HG03432 (cell line): Measurements from ENCODE around the gene FCAR.
"Not testable (repeated sequence)": the region's sequence is repeated elsewhere in the genome, so short reads cannot be mapped to it uniquely, and the experiment has no call there.

Experiments used
- ATAC-seq: cut with Tn5 transposase; IDR thresholded peaks from one replicate; pipeline ENCODE4 v1.9.1; 2021; ENCODE audit warnings: mild to moderate bottlenecking, moderate library complexity; ENCODE audit not compliant: unreplicated experiment

The FCAR gene

GRCh38 chr19:54893406-54893805 lies 19.4 kb downstream of the FCAR start:
- no peak for ATAC-seq

GRCh38 chr19:54894106-54894505 lies 20.1 kb downstream of the FCAR start:
- ATAC-seq = not testable (repeated sequence)

DNA sequence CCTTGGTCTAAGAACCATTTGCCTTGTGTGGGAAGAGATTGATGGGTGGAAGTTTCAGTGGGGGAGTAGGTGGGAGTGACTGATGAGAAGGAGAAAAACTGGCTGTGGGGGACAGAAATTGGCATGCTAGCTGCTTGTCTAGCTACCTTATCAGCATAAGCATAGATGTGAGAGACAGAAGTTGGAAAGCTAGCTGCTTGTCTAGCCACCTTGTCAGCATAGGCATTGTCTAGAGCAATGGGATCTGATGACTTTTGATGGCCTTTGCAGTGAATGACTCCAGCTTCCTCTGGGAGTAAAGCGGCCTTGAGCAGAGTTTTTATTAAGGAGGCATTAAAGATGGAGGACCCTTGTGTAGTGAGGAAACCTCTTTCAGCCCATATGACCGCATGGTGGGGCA lies 22.0 kb downstream of the FCAR start:
- ATAC-seq = no peak

DNA sequence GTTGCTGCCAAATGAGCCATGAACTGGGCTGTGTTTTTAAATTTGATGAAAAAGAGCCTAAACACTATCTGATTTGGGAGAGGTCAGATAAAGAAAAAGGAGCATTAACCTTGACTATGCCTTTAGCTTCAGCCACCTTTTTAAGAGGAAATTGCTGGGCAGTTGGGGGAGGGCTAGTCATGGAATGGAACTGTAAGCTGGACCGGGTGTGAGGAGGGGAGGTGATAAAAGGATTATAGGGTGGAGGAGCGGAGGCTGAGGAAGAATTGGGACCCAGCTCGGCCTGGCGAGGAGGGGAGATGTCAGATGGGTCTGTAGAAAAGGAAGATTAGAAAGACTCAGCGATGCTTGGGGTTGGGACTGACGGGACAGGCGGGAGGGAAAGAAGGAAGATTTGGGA lies 24.6 kb downstream of the FCAR start:
- not testable (repeated sequence) for ATAC-seq

GRCh38 chr19:54899646-54900045 lies 25.6 kb downstream of the FCAR start:
- not testable (repeated sequence) for ATAC-seq

- ATAC-seq = not testable (repeated sequence)
Measured at GRCh38 chr19:54901153-54901552, 27.1 kb downstream of the FCAR start.

- ATAC-seq = no peak
Measured at GRCh38 chr19:54902061-54902460, 28.0 kb downstream of the FCAR start.

DNA sequence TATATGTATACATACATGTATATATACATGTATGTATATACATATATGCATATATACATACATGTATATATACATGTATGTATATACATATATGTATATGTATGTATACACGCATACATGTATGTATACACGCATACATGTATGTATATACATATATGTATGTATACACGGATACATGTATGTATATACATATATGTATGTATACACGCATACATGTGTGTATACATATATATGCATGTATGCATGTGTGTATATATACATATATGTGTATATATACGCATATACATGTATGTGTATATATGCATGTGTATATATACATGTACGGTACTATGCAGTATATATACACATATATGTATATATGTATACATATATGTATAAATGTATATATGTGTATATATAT lies 29.3 kb downstream of the FCAR start:
- ATAC-seq = no peak

DNA sequence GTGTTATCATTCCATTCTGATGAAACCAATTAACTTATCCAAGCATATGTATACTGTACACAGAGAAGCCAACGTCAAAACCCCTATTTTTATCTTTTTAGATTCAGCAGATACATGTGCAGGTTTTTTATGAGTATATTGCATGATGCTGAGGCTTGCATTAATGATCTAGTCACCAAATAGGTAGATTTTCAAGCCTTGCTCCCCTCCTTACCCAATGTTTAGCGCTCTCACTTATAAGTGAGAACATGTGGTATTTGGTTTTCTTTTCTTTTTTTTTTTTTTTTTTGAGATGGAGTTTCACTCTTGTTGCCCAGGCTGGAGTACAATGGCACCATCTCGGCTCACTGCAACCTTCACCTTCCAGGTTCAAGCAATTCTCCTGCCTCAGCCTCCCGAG lies 30.2 kb downstream of the FCAR start:
- not testable (repeated sequence) for ATAC-seq

DNA sequence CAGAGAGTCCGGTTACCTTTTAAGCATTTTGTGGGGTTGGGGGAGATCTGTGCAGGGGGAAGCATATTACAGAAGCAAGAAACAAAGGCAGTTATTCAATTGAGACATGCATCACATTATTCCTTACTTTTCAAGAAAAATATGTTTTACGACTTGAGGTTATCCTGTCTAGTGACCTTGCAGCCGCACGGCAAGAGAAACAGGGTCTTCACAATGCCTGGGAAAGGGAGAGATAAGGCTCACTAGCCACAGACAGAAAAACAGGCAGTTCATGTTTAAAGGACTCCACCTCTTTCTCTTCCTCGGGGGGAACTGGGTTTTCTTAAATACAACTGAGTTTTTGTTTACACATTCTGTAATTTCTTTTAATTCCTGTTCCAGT lies 31.4 kb downstream of the FCAR start:
- ATAC-seq = no peak

DNA sequence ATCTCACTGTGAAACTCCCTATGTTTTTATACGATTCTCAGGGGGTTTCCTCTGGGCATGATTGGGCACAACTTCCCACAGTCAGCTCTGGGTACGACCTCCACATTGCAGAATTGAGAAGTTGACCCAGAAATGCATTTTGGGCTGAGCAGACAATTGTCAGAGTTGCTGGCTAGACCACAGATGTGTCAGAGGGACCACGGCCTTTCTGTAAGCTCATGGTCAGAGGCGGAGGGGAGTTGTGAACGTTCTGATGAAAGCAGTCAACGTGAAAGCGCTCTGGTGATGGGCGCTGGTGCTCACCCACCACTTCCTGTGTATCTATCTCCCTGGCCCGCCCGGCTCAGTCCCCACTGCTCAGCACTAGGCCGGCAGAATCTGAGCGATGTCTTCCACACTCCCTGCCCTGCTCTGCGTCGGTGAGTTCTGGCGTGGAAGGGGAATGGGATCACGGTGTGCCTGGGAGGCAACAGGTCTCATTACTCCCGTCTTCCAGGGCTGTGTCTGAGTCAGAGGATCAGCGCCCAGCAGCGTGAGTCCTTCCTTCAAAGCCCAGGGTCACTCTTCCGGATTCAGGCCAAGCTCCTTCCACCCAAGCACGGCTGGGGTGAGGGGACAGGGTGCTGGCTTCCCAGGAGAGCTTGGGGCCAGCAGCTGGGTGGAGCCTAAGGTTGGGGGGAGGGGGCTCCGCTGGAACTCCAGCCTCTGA lies 31.9 kb downstream of the FCAR start, which contains the start of gene NCR1:
NCR1 (plus strand) TSS at position 346 of the 709 bp plus-strand sequence; CDS start at position 386, 40 bp downstream.
- no peak for ATAC-seq

DNA sequence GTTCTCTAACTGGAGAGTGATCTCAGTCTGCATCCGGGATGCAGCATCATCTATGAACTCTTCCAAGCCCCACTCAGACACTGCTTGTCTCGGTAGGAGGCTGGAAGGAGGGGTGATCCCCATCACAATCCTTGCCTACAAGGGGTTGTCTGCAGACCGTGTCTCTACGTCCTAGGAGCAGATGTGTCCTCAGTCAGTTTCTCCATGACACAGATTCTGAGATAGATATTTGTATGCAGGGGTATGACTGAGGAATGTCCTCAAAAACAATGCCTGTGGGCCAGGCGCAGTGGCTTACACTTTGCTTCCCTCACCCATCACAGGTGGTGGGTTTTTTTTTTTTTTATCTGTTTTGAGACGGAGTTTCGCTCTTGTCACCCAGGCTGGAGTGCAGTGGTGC lies 32.8 kb downstream of the FCAR start:
- no peak for ATAC-seq

DNA sequence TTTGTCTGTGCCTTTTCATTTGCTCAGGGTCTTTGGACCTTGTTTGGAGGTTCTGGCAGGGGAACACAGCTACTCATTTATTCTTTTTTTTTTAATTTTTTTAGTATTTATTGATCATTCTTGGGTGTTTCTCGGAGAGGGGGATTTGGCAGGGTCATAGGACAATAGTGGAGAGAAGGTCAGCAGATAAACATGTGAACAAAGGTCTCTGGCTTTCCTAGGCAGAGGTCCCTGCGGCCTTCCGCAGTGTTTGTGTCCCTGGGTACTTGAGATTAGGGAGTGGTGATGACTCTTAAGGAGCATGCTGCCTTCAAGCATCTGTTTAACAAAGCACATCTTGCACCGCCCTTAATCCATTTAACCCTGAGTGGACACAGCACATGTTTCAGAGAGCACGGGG lies 33.9 kb downstream of the FCAR start:
- not testable (repeated sequence) for ATAC-seq

DNA sequence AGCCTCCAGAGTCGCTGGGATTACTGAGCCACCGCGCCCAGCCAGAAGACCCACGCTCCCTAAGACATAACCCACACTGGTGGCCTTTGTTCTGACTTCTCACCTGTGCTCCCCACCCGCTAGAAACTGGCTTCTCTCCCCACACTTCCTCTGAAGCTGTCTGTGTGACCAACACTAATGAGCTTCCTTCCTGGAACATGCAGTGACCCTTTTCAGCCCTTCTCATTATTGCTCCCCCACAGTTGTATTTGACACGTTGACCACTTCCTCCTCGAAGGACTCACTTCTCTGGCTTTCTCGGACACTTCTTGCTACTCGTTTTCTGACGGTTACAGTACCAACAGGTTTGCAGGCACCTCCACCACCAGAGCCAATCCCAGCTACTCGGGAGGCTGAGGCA lies 42.8 kb downstream of the FCAR start:
- ATAC-seq = no peak

- no peak for ATAC-seq
Measured at GRCh38 chr19:54918499-54918898, 44.5 kb downstream of the FCAR start.

DNA sequence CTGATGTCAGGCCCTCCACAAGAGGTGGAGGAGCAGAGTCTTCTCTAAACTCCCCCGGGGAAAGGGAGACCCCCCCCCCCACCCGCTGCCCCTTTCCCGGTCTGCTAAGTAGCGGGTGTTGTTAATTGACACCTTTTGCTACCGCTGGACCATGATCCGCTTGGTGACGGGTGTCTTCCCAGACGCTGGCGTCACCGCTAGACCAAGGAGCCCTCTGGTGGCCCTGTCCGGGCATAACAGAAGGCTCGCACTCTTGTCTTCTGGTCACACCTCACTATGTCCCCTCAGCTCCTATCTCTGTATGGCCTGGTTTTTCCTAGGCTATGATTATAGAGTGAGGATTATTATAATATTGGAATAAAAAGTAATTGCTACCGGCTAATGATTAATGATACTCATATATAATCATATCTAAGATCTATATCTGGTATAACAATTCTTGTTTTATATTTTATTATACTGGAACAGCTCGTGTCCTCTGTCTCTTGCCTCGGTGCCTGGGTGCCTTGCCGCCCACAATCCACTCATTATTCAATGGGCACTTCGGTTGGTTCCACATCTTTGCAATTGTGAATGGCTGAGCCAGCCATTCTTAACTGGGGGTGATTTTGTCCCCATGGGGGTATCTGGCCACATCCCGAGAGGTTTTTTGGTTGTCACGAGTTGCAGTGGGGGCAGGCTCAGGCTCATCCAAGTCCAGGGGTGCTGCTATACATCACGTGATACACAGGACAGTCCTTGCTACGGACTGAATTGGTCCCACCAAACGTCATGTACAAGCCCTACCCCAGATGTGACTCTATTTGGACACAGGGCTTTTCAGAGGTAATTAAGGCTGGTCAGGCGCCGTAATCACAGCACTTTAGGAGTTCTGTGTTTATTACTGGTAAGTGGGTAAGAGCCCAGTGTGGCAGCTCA lies 45.9 kb downstream of the FCAR start:
- ATAC-seq = not testable (repeated sequence)

DNA sequence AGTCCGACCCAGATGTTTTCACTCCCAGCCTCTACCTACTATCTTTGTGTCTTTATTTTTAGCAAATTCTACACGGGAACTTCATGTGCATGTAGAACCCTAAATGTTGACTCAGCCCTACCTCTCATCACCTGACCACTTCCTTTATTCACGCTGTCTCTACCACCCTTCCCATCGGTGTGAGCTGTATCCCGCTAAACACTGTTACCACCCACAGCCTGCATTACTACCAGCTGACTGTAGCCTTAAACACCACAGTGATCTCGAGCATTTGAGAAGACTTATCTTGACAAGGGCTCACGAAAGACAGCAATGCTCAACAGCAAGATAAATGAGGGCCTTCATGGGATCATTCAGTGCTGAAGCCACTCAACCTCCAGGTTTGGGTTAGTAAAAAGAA lies 47.0 kb downstream of the FCAR start:
- no peak for ATAC-seq

DNA sequence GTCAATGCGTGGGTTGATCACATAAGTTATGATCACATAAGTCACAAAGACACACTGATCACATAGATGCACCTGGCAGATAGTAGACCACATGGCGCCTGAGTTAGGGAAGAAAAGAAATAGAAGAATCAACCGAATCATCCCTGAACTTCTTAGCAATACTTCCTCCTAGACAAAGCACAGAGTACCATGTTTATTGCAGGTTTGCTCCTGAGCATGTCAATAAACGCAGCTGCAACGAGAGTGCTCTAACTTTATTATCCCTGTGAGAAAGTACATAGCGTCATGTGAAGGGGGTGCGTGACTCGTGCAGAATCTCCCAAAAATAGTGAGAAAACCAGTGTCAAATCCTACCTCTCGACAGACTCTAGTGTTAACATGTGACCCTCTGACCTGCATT lies 49.2 kb downstream of the FCAR start:
- no peak for ATAC-seq

DNA sequence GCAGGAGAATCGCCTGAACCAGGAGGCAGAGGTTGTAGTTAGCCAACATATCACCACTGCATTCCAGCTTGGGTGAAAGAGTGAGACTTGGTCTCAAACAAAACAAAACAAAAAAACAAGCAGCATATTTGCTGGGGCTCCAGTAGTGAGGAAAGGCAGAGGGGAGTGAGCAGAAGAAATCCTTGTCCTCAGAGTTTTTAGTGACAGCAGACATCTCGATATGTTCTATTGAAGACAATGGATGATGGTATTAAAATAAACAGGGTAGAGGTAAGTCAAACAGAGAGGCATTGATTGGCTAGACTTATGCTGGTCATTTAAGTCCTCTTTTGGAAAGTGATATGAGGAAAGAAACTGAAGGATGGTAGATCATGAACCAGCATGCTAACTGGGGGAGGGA lies 54.3 kb downstream of the FCAR start:
- no peak for ATAC-seq

GRCh38 chr19:54937926-54938325 lies 63.9 kb downstream of the FCAR start:
- ATAC-seq = no peak

DNA sequence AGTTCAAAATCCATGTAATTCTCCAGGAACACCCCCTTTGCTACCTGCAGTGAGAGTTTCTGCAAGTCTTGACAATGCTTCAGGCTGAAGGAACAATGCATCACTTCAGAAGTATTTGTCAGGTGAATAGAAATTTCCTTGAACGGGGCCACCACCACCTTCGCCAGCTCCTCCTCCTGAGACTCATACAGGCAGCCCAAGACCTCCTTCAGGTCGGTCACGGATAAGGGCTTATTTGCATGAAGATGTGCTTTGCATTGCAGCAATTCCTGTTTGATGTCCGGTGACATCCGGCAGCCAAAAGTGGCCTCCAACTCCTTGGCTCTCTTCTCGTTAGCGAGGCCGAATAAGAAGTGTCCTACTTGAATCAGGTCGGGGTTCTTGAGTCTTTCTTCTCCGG lies 64.9 kb downstream of the FCAR start:
- no peak for ATAC-seq

DNA sequence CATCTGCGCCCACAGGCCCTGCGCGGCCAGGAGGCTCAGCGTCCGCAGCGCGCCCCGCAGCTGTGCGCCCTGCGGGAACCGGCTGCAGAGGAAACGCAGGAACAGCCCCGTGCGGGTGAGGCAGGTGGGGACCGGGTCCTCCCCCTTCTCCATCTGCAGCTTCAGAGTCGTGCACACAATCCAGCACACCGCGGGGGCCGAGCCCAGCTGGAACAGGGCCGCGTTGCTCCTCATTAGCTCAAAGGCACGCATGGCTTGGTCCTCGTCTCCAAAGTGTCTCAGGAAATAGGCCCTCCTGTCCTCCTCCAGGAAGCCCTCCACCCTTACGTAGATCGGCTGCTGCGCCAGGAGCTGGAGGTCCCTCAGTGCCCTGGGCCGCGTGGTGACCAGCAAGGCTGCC lies 65.5 kb downstream of the FCAR start:
- not testable (repeated sequence) for ATAC-seq
